ENCODE data around the gene EPS15.
"Not testable (repeated sequence)": the region's sequence is repeated elsewhere in the genome, so short reads cannot be mapped to it uniquely, and the experiment has no call there.

EPS15 gene

DNA sequence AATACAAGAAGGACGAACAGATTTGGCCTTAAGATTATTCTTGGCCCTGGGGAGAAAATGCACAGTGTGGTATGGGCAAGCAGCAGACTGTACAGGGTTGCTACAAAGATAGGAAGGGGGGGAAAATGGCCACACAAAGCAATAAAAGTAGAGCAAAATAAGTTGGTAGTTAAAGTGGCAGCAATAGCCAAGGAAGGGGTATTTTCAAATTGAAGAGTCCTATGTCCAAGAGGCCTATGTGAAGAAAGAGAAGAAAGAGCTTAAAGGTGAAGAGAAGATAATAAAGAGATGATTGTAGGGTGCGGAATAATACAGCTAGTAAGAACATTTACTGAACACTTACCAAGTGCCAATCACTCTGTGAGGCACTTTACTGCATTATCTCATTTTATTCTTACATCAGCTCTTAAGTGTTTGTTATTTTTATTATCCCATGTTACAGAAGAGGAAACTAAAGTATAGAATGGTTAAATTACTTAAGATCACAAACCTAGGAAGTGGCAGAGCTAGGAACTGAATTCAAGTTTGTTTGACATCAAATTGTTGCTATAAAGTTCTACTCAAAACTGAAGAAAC, 100.6 kb downstream of the EPS15 start:
- Histone ChIP-seq H3K4me1 (ENCODE audit: control insufficient read depth, low read depth, low read length) (peaks cover 15% of the 10 kb centered on the region), H3K36me3 (ENCODE audit: control insufficient read depth, low read depth, low read length) (no peaks in the 10 kb centered on the region), H3K9ac (ENCODE audit: low read length) (no peak overlapping the region), H3K9me3 (ENCODE audit: control insufficient read depth, low read depth, low read length) (no peaks in the 10 kb centered on the region), H3K27ac (ENCODE audit: low read length) (no peak overlapping the region), H3K27me3 (ENCODE audit: control insufficient read depth, insufficient read depth, low read length) (no peaks in the 10 kb centered on the region), H3K4me3 (ENCODE audit: low read length) (no peak overlapping the region)

GRCh38 chr1:51417496-51418383, 101.3 kb downstream of the EPS15 start:
- H3K36me3 ChIP-seq (ENCODE audit: control insufficient read depth, low read depth, low read length) = no peaks in the 10 kb centered on the region
- no peak overlapping the region for H3K9ac ChIP-seq (ENCODE audit: low read length)
- no peak overlapping the region for H3K4me3 ChIP-seq (ENCODE audit: low read length)
- H3K27me3 ChIP-seq (ENCODE audit: control insufficient read depth, insufficient read depth, low read length) = no peaks in the 10 kb centered on the region
- H3K27ac ChIP-seq (ENCODE audit: low read length) = no peak overlapping the region
- no peaks in the 10 kb centered on the region for H3K9me3 ChIP-seq (ENCODE audit: control insufficient read depth, low read depth, low read length)
- peaks cover 7% of the 10 kb centered on the region for H3K4me1 ChIP-seq (ENCODE audit: control insufficient read depth, low read depth, low read length)

- Histone ChIP-seq H3K9ac (ENCODE audit: low read length) (no peak overlapping the region), H3K9me3 (ENCODE audit: control insufficient read depth, low read depth, low read length) (no peaks in the 10 kb centered on the region), H3K27ac (ENCODE audit: low read length) (no peak overlapping the region), H3K4me3 (ENCODE audit: low read length) (no peak overlapping the region), H3K27me3 (ENCODE audit: control insufficient read depth, insufficient read depth, low read length) (no peaks in the 10 kb centered on the region), H3K4me1 (ENCODE audit: control insufficient read depth, low read depth, low read length) (no peaks in the 10 kb centered on the region), H3K36me3 (ENCODE audit: control insufficient read depth, low read depth, low read length) (no peaks in the 10 kb centered on the region)
Measured at GRCh38 chr1:51416910-51417309, 102.2 kb downstream of the EPS15 start.

- no peaks in the 10 kb centered on the region for H3K36me3 ChIP-seq (ENCODE audit: control insufficient read depth, low read depth, low read length)
- H3K9ac ChIP-seq (ENCODE audit: low read length) = no peak overlapping the region
- H3K27ac ChIP-seq (ENCODE audit: low read length) = no peak overlapping the region
- no peak overlapping the region for H3K4me3 ChIP-seq (ENCODE audit: low read length)
- H3K27me3 ChIP-seq (ENCODE audit: control insufficient read depth, insufficient read depth, low read length) = no peaks in the 10 kb centered on the region
- H3K9me3 ChIP-seq (ENCODE audit: control insufficient read depth, low read depth, low read length) = no peaks in the 10 kb centered on the region
- H3K4me1 ChIP-seq (ENCODE audit: control insufficient read depth, low read depth, low read length) = no peaks in the 10 kb centered on the region
Measured at GRCh38 chr1:51415963-51416362, 103.1 kb downstream of the EPS15 start.

- H3K27me3 ChIP-seq (ENCODE audit: control insufficient read depth, insufficient read depth, low read length) = no peaks in the 10 kb centered on the region
- H3K9ac ChIP-seq (ENCODE audit: low read length) = no peak overlapping the region
- no peaks in the 10 kb centered on the region for H3K36me3 ChIP-seq (ENCODE audit: control insufficient read depth, low read depth, low read length)
- no peak overlapping the region for H3K27ac ChIP-seq (ENCODE audit: low read length)
- no peaks in the 10 kb centered on the region for H3K4me1 ChIP-seq (ENCODE audit: control insufficient read depth, low read depth, low read length)
- H3K9me3 ChIP-seq (ENCODE audit: control insufficient read depth, low read depth, low read length) = no peaks in the 10 kb centered on the region
- H3K4me3 ChIP-seq (ENCODE audit: low read length) = no peak overlapping the region
Measured at GRCh38 chr1:51414811-51415210, 104.3 kb downstream of the EPS15 start.

DNA sequence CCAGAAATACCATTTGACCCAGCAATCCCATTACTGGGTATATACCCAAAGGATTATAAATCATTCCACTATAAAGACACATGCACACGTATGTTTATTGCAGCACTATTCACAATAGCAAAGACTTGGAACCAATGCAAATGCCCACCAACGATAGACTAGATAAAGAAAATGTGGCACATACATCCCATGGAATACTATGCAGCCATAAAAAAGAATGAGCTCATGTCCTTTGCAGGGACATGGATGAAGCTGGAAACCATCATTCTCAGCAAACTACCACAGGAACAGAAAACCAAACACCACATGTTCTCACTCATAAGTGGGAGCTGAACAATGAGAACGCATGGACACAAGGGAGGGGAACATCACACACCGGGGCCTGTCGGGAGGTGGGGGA, 107.2 kb downstream of the EPS15 start:
- not testable (repeated sequence) for H3K9ac ChIP-seq (ENCODE audit: low read length); H3K4me3 ChIP-seq (ENCODE audit: low read length); H3K4me1 ChIP-seq (ENCODE audit: control insufficient read depth, low read depth, low read length); H3K27me3 ChIP-seq (ENCODE audit: control insufficient read depth, insufficient read depth, low read length); H3K27ac ChIP-seq (ENCODE audit: low read length); H3K9me3 ChIP-seq (ENCODE audit: control insufficient read depth, low read depth, low read length)
- H3K36me3 ChIP-seq (ENCODE audit: control insufficient read depth, low read depth, low read length) = peaks cover 15% of the 10 kb centered on the region

DNA sequence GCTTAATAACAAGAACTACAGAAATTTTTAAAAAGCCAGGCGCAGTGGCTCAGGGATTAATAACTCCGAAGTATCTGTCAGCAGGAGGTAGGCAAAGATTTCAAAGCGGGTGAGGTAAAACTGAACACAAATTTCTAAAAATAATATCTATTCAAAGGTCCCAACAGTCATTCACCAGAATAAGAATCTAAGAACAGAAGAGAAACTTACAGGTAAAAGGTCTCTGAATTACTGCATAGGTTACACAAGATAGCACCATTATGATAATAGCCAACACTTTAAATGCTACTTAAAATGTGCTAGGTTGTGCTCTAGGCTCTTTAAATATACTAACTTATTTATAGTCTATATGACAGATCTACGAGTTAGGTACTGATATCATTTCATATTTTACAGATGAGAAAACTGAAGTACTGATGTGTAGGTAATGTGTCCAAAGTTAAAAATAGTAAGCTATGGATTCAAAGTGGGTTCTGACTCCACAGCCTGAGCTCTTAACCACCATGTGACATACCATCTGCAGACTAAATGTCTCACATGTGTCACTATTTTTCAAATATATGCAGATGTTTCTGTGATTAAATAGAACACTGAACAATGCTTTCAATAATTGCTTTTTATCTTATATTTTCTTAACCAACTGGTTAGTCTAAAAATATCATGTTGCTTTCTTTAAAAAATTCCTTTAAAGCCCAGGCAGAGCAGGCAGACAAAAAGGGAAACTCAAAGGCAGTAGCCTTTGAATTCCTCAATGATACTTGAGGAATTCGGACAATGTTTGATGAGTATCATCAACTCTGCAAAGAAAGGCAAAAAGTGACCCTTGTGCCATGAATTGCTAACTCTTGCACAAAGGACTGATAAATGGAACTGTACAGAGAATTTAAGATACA, 108.3 kb downstream of the EPS15 start:
- Histone ChIP-seq H3K36me3 (ENCODE audit: control insufficient read depth, low read depth, low read length) (peaks cover 23% of the 10 kb centered on the region), H3K27me3 (ENCODE audit: control insufficient read depth, insufficient read depth, low read length) (no peaks in the 10 kb centered on the region), H3K27ac (ENCODE audit: low read length) (no peak overlapping the region), H3K4me1 (ENCODE audit: control insufficient read depth, low read depth, low read length) (no peaks in the 10 kb centered on the region), H3K9ac (ENCODE audit: low read length) (no peak overlapping the region), H3K9me3 (ENCODE audit: control insufficient read depth, low read depth, low read length) (no peaks in the 10 kb centered on the region), H3K4me3 (ENCODE audit: low read length) (no peak overlapping the region)

GRCh38 chr1:51409755-51410541, 109.1 kb downstream of the EPS15 start:
- H3K4me3 ChIP-seq (ENCODE audit: low read length); H3K27me3 ChIP-seq (ENCODE audit: control insufficient read depth, insufficient read depth, low read length); H3K9ac ChIP-seq (ENCODE audit: low read length); H3K4me1 ChIP-seq (ENCODE audit: control insufficient read depth, low read depth, low read length); H3K9me3 ChIP-seq (ENCODE audit: control insufficient read depth, low read depth, low read length); H3K27ac ChIP-seq (ENCODE audit: low read length): not testable (repeated sequence)
- H3K36me3 ChIP-seq (ENCODE audit: control insufficient read depth, low read depth, low read length) = peaks cover 28% of the 10 kb centered on the region

- Histone ChIP-seq H3K9me3 (ENCODE audit: control insufficient read depth, low read depth, low read length) (no peaks in the 10 kb centered on the region), H3K4me1 (ENCODE audit: control insufficient read depth, low read depth, low read length) (no peaks in the 10 kb centered on the region), H3K27me3 (ENCODE audit: control insufficient read depth, insufficient read depth, low read length) (no peaks in the 10 kb centered on the region), H3K27ac (ENCODE audit: low read length) (no peak overlapping the region), H3K9ac (ENCODE audit: low read length) (no peak overlapping the region), H3K4me3 (ENCODE audit: low read length) (no peak overlapping the region), H3K36me3 (ENCODE audit: control insufficient read depth, low read depth, low read length) (peaks cover 5% of the 10 kb centered on the region)
Measured at GRCh38 chr1:51392241-51392640, 126.8 kb downstream of the EPS15 start.

DNA sequence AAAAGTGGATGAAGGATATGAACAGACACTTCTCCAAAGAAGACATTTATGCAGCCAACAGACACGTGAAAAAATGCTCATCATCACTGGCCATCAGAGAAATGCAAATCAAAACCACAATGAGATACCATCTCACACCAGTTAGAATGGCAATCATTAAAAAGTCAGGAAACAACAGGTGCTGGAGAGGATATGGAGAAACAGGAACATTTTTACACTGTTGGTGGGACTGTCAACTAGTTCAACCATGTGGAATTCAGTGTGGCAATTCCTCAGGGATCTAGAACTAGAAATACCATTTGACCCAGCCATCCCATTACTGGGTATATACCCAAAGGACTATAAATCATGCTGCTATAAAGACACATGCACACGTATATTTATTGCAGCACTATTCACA, 128.4 kb downstream of the EPS15 start:
- H3K4me3 ChIP-seq (ENCODE audit: low read length); H3K27me3 ChIP-seq (ENCODE audit: control insufficient read depth, insufficient read depth, low read length); H3K9me3 ChIP-seq (ENCODE audit: control insufficient read depth, low read depth, low read length); H3K27ac ChIP-seq (ENCODE audit: low read length); H3K36me3 ChIP-seq (ENCODE audit: control insufficient read depth, low read depth, low read length); H3K4me1 ChIP-seq (ENCODE audit: control insufficient read depth, low read depth, low read length); H3K9ac ChIP-seq (ENCODE audit: low read length): not testable (repeated sequence)

DNA sequence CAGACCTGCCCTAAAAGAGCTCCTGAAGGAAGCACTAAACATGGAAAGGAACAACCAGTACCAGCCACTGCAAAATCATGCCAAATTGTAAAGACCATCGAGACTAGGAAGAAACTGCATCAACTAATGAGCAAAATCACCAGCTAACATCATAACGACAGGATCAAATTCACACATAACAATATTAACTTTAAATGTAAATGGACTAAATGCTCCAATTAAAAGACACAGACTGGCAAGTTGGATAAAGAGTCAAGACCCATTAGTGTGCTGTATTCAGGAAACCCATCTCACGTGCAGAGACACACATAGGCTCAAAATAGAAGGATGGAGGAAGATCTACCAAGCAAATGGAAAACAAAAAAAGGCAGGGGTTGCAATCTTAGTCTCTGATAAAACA, 131.8 kb downstream of the EPS15 start:
- not testable (repeated sequence) for H3K4me3 ChIP-seq (ENCODE audit: low read length); H3K36me3 ChIP-seq (ENCODE audit: control insufficient read depth, low read depth, low read length); H3K27ac ChIP-seq (ENCODE audit: low read length); H3K4me1 ChIP-seq (ENCODE audit: control insufficient read depth, low read depth, low read length); H3K27me3 ChIP-seq (ENCODE audit: control insufficient read depth, insufficient read depth, low read length); H3K9ac ChIP-seq (ENCODE audit: low read length)
- peaks cover 15% of the 10 kb centered on the region for H3K9me3 ChIP-seq (ENCODE audit: control insufficient read depth, low read depth, low read length)
